GM12878 (cell line): Measurements from ENCODE around the gene PINLYP. TPM values are rescaled to one million over a fixed set of nuclear protein-coding genes. Genes with fewer than 3 reads are reported as not detected.
A peak's percentile ranks its signal among the peaks of the same experiment; 100 is the strongest.

Experiments
- ATAC-seq: fragments of 200-7000 bp; cut with Tn5 transposase; 3 replicates; pipeline ENCODE4 v1.9.1; 2020; ENCODE audit warnings: mild to moderate bottlenecking, moderate library complexity
- Bru-seq: library from RNA; stranded (reverse); fragments of 400-500 nt; gene quantifications from one replicate; lab custom pipeline; 2021; lab: Mats Ljungman, UMichigan
- BruChase-seq, 2 experiments: library from RNA; stranded (reverse); fragments of 400-500 nt; gene quantifications; one replicate each; lab custom pipeline; 2021; lab: Mats Ljungman, UMichigan
- BruUV-seq: library from RNA; stranded (reverse); fragments of 400-500 nt; replicated peaks from 2 replicates; lab custom pipeline; 2021; lab: Mats Ljungman, UMichigan
- CTCF ChIA-PET: fragments of 300-600 bp; sonication (Branson Sonifier 250); formaldehyde crosslinking; extraction: SDS; loops from one replicate; lab custom pipeline; 2021; ENCODE audit warnings: inconsistent platforms; lab: Yijun Ruan, JAX
- POLR2A ChIA-PET: fragments of 350-600 bp; formaldehyde crosslinking; extraction: SDS; loops from one replicate; lab custom pipeline; 2021; ENCODE audit warnings: inconsistent platforms; lab: Charles Lee
- RAD21 ChIA-PET: fragments of 300-600 bp; sonication (Branson Sonifier 250); formaldehyde crosslinking; loops from one replicate; lab custom pipeline; 2023; ENCODE audit warnings: antibody characterized with exemption; ENCODE audit not compliant: unreplicated experiment; lab: Charles Lee
- SMC1A ChIA-PET: fragments of 300-600 bp; sonication (Branson Sonifier 250); formaldehyde crosslinking; loops from one replicate; lab custom pipeline; 2023; ENCODE audit not compliant: unreplicated experiment, uncharacterized antibody; lab: Charles Lee
- DNase-seq: peaks from one replicate; pipeline ENCODE4 v3.0.0-alpha.2; 2011; ENCODE audit warnings: low read depth, low spot score
- FAIRE-seq: peaks from 3 replicates; lab custom pipeline; 2011; peaks lifted over from hg19 to GRCh38; lab: Jason Lieb, UNC
- H2AFZ ChIP-seq: 2 replicates; pipeline ENCODE4 v1.6.0; 2011; ENCODE audit warnings: low read depth, low read length, control low read depth; ENCODE audit not compliant: control insufficient read depth
- H3K27ac ChIP-seq: 2 replicates; pipeline ENCODE4 v1.5.1; 2011; ENCODE audit warnings: control low read depth; ENCODE audit not compliant: control insufficient read depth, insufficient read depth
- H3K27me3 ChIP-seq, 2 experiments: replicated peaks in 1 of 2; 2 replicates each; pipeline versions ENCODE4 v1.6.0 to v1.6.1; 2011; ENCODE audit warnings: low read length in 1 of 2; ENCODE audit not compliant: control insufficient read depth in 2 of 2, insufficient read depth in 2 of 2
- H3K36me3 ChIP-seq, 2 experiments: 2 replicates each; pipeline ENCODE4 v1.5.1; 2011; ENCODE audit warnings: low read length in 1 of 2; ENCODE audit not compliant: control insufficient read depth in 2 of 2, insufficient read depth in 2 of 2
- H3K4me1 ChIP-seq: 2 replicates; pipeline ENCODE4 v1.6.1; 2011; ENCODE audit warnings: mild to moderate bottlenecking, low read length, moderate library complexity, mixed read lengths; ENCODE audit not compliant: control insufficient read depth, insufficient read depth
- H3K4me2 ChIP-seq: 2 replicates; pipeline ENCODE4 v1.6.0; 2011; ENCODE audit warnings: control low read depth; ENCODE audit not compliant: control insufficient read depth, insufficient read depth
- H3K4me3 ChIP-seq: fragments of 200-600 bp; sonication (generic); 2 replicates; pipeline ENCODE4 v1.5.1; 2016
- H3K79me2 ChIP-seq: 2 replicates; pipeline ENCODE4 v1.6.0; 2011; ENCODE audit warnings: low read length; ENCODE audit not compliant: control insufficient read depth, insufficient read depth
- H3K9ac ChIP-seq: 2 replicates; pipeline ENCODE4 v1.8.0; 2011; ENCODE audit warnings: low read length, control low read depth, mixed read lengths; ENCODE audit not compliant: control insufficient read depth, insufficient read depth
- H3K9me3 ChIP-seq: replicated peaks from 3 replicates; pipeline ENCODE4 v1.5.1; 2011; ENCODE audit warnings: mild to moderate bottlenecking, low read length; ENCODE audit not compliant: control insufficient read depth, insufficient read depth
- H4K20me1 ChIP-seq: 2 replicates; pipeline ENCODE4 v1.6.0; 2011; ENCODE audit not compliant: control insufficient read depth, insufficient read depth
- ATF3 ChIP-seq: IDR thresholded peaks from 2 replicates; pipeline ENCODE4 v1.6.1; 2011; ENCODE audit warnings: low read depth, mild to moderate bottlenecking, low read length, moderate library complexity, borderline replicate concordance; ENCODE audit errors: extremely low read depth
- PAX8 ChIP-seq: fragments of 450-650 bp; IDR thresholded peaks from 2 replicates; pipeline ENCODE4 v1.6.1; 2017; ENCODE audit warnings: mild to moderate bottlenecking, moderate library complexity
- REST ChIP-seq: IDR thresholded peaks from 2 replicates; pipeline ENCODE4 v1.6.1; 2012; ENCODE audit warnings: mild to moderate bottlenecking, low read depth, low read length
- SKIL ChIP-seq: fragments of 450-650 bp; IDR thresholded peaks from 2 replicates; pipeline ENCODE4 v1.6.1; 2017; ENCODE audit warnings: mild to moderate bottlenecking, low read depth, inconsistent platforms; ENCODE audit not compliant: poor library complexity, severe bottlenecking
- STAT3 ChIP-seq: IDR thresholded peaks from 2 replicates; pipeline ENCODE4 v1.6.1; 2011; ENCODE audit warnings: low read depth, low read length, improper control_type of control experiment
- ZBTB4 ChIP-seq: fragments of 450-650 bp; formaldehyde crosslinking; IDR thresholded peaks from 2 replicates; pipeline ENCODE4 v1.4.0; 2022; ENCODE audit warnings: mild to moderate bottlenecking, moderate library complexity
- ZNF24 ChIP-seq: fragments of 450-650 bp; IDR thresholded peaks from 2 replicates; pipeline ENCODE4 v1.6.1; 2017; ENCODE audit warnings: antibody characterized with exemption, mild to moderate bottlenecking
- WGBS: methylation state at CpG from one replicate; pipeline ENCODE4 v1.1.6; 2016; ENCODE audit warnings: low lambda C conversion rate; ENCODE audit not compliant: insufficient replicate concordance, insufficient coverage; ENCODE audit errors: missing lambda C conversion rate; 5-methylcytosine and 5-hydroxymethylcytosine counted together
- in situ Hi-C: fragments of 300-500 bp; cut with MboI; formaldehyde crosslinking; loops from 9 replicates; pipeline ENCODE4 v1.14.3; 2018; ENCODE audit warnings: mixed read lengths
- intact Hi-C: fragments of 100-400 bp; cut with micrococcal nuclease; formaldehyde crosslinking; loops from one replicate; pipeline ENCODE4 v1.14.2; 2022; ENCODE audit not compliant: unreplicated experiment
- long read RNA-seq, 2 experiments: library from polyadenylated mRNA; unstranded; transcript quantifications; one replicate each; pipeline ENCODE4 v2.0.0, GENCODE V29; 2019 to 2020
- polyA minus RNA-seq, 3 experiments: library from RNA; depleted of rRNA, polyadenylated mRNA; stranded (reverse); fragments of >200 nt; gene quantifications; 2 replicates each; pipeline ENCODE4 v1.2.3, GENCODE V29; 2011
- polyA plus RNA-seq, 11 experiments: library from polyadenylated mRNA; depleted of rRNA in 4 of 11; unstranded in 6 of 11; stranded (reverse) in 5 of 11; fragments of >200 nt; fragmentation: Nextera tagmentation in 4 of 11; fragmentation: Illumina TruSeq in 1 of 11; extraction: Ambion mirVana in 4 of 11; extraction: Trizol in 1 of 11; gene quantifications; 1 replicate in 1 of 11; 2 replicates in 10 of 11; pipeline versions ENCODE4 v1.2.1 to v1.2.3, GENCODE V29; 2011 to 2016; ENCODE audit warnings: inconsistent platforms in 2 of 11, missing spikeins in 2 of 11, low read depth in 1 of 11
- total RNA-seq, 4 experiments: library from RNA; depleted of rRNA in 3 of 4; stranded (reverse); fragments of >200 nt in 3 of 4; fragmentation: Illumina TruSeq in 1 of 4; extraction: Trizol in 1 of 4; gene quantifications; 2 replicates each; pipeline versions ENCODE4 v1.2.1 to v1.2.3, GENCODE V29; 2013 to 2021

PINLYP gene
- total RNA-seq (2013; cell fraction: nucleolus; rRNA removed), result 0.54 and 1.9 TPM in 2 replicates
- total RNA-seq (2014; rRNA removed), result 5.0 and 10.1 TPM in 2 replicates
- total RNA-seq (2014; rRNA removed; fragmentation: Illumina TruSeq; extraction: Trizol), result 5.9 and 6.3 TPM in 2 replicates
- 6.4 and 6.9 TPM in 2 replicates for total RNA-seq (2021)
- polyA plus RNA-seq (2011; ENCODE audit: low read depth), result 20.1 TPM
- polyA plus RNA-seq (2011; rRNA removed), result 0.65 and 1.0 TPM in 2 replicates
- 1.3 and 1.4 TPM in 2 replicates for polyA plus RNA-seq (2011; cell fraction: cytosol; rRNA removed)
- polyA plus RNA-seq (2011; cell fraction: nucleus; rRNA removed), result 1.9 and 2.7 TPM in 2 replicates
- 10.7 and 10.8 TPM in 2 replicates for polyA plus RNA-seq (2012)
- 12.8 and 13.7 TPM in 2 replicates for polyA plus RNA-seq (2014; fragmentation: Illumina TruSeq; extraction: Trizol)
- polyA plus RNA-seq (2014; fragmentation: Nextera tagmentation; extraction: Ambion mirVana), result 10 to 100 TPM; 23.0 to 26.9 TPM
- polyA plus RNA-seq (2014; rRNA removed), result 12.2 and 12.7 TPM in 2 replicates
- 10 to 100 TPM; 10.6 to 12.4 TPM for polyA plus RNA-seq (2016; fragmentation: Nextera tagmentation; extraction: Ambion mirVana)
- 0.31 and 0.59 TPM in 2 replicates for polyA minus RNA-seq (2011; rRNA and poly(A)+ RNA removed)
- not detected in 2 replicates for polyA minus RNA-seq (2011; cell fraction: cytosol; rRNA and poly(A)+ RNA removed)
- not detected in 2 replicates for polyA minus RNA-seq (2011; cell fraction: nucleus; rRNA and poly(A)+ RNA removed)
- percentile 29 among the genes with signal in this experiment for Bru-seq, nascent RNA
- percentile 13 among the genes with signal in this experiment for BruChase-seq, experiment 1, labeled RNA remaining after a 6-hour chase
- BruChase-seq, experiment 2, labeled RNA remaining after a 2-hour chase, result percentile 32 among the genes with signal in this experiment
- long read RNA-seq, experiment 1, result 0 reads
- long read RNA-seq, experiment 2, result 0 reads

GRCh38 chr19:43575156-43575950 is at the start of gene PINLYP, which contains the start of gene XRCC1:
TSS of gene PINLYP (plus strand) at chr19:43575801. CDS start at chr19:43577192, 1,391 bp downstream.
TSS of gene XRCC1 (minus strand) at chr19:43575527. CDS start at chr19:43575458, 69 bp downstream.
- Histone ChIP-seq H3K27ac (peak within 1 kb of the TSS; percentile 78), H3K27me3 (no peaks in the 10 kb centered on the region), H3K79me2 (peaks cover 9% of the 10 kb centered on the region), H3K4me3 (peak within 1 kb of the TSS; percentile 95), H3K4me1 (peaks cover 5% of the 10 kb centered on the region), H4K20me1 (no peaks in the 10 kb centered on the region), H3K36me3 (no peaks in the 10 kb centered on the region), H3K9ac (peak within 1 kb of the TSS; percentile 87), H2AFZ (peak within 1 kb of the TSS; percentile 73), H3K4me2 (peak within 1 kb of the TSS; percentile 81), H3K9me3 (no peaks in the 10 kb centered on the region)
- ChIA-PET CTCF (interaction anchor here (0.7 to 9.0 kb wide), 9 partner anchors 10 to 128 kb away, joined by 3 to 99 read pairs (median 4); partner anchors contain the start of genes IRGQ, ZNF575 and ZNF576), SMC1A (interaction anchor here (1.3 to 3.1 kb wide), 7 partner anchors 12 to 76 kb away, joined by 3 to 25 read pairs (median 6); partner anchors contain the start of genes IRGQ, ZNF575 and ZNF576), POLR2A (interaction anchor here (0.6 to 2.6 kb wide), 9 partner anchors 9 to 1455 kb away, joined by 3 to 22 read pairs (median 5); partner anchors contain the start of genes IRGQ, ZNF575 and ZNF576), RAD21 (interaction anchor here (1.1 to 2.4 kb wide), 4 partner anchors 10 to 44 kb away, joined by 3 to 33 read pairs (median 4); partner anchors contain the start of genes IRGQ and ZNF576)
- in situ Hi-C loops (no loop called here), intact Hi-C loops (loop anchor here (1.0 kb wide), 2 partner anchors 21 to 44 kb away; partner anchors contain the start of genes IRGQ, ZNF428 and ZNF576)
- peak; percentile 93 for DNase-seq
- peak; percentile 98 for FAIRE-seq
- WGBS, result 1% methylated on average over 51 of the region's 51 CpGs
- ATAC-seq, result peak; percentile 99
- no TSS peak for BruUV-seq
- TF ChIP-seq STAT3 (no peak), ATF3 (peak; percentile 36; the same call in 1 of the 2 replicates), ZNF24 (no peak), ZBTB4 (CRISPR knock-in tag) (no peak), REST (no peak), SKIL (no peak), PAX8 (no peak)
